HG02943 (cell line): ENCODE results near the gene IPO11.
"Not testable (repeated sequence)": the region's sequence is repeated elsewhere in the genome, so short reads cannot be mapped to it uniquely, and the experiment has no call there.

ENCODE experiments used
- ATAC-seq: cut with Tn5 transposase; IDR thresholded peaks from one replicate; pipeline ENCODE4 v1.9.1; 2021; ENCODE audit warnings: mild to moderate bottlenecking, low read depth, moderate library complexity; ENCODE audit not compliant: unreplicated experiment

IPO11 gene

DNA sequence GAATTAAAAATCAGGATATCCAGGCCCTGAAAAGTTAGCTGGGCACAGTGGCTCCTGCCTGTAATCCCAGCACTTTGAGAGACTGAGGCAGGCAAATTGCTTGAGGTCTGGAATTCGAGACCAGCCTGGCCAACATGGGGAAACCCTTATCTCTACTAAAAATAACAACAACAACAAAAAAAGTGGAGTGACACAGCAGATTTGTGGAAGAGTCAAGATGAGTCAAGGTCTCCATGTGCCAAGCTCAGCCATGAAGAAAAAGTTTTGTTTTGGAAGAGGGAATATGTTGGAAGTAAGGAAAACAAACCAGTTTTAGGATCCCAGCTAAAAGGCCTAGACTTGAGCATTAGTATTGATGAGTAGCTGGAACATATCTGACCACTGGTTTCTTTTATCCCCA, 180.8 kb downstream of the IPO11 start:
- ATAC-seq: no peak

DNA sequence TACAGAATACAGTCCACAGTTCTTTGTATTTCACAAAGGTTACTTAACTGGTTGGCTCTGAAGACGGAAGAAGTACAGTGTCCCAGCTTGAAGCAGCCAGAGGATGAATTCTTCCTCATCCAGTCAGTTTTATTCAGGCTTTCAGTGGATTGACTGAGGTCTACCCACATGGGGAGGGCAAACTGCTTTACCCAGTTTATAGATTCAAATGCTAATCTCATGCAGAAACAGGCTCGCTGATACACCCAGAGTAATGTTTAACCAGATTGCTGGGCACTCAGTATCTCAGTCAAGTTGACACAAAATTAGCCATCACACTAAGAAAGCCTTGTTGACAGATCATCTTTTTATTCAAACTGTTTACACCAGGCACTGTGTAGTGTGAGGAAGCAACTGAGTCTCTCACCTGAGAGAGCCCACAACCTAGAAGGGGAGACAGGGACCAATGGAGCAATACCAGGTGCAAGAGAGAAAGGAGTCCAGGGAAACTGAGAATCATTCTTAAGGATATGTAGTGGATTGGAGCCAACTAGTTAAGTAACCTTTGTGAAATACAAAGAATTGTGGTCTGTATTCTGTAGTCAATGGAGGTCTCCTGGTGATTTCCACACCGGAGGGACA, 181.9 kb downstream of the IPO11 start:
- no peak for ATAC-seq

DNA sequence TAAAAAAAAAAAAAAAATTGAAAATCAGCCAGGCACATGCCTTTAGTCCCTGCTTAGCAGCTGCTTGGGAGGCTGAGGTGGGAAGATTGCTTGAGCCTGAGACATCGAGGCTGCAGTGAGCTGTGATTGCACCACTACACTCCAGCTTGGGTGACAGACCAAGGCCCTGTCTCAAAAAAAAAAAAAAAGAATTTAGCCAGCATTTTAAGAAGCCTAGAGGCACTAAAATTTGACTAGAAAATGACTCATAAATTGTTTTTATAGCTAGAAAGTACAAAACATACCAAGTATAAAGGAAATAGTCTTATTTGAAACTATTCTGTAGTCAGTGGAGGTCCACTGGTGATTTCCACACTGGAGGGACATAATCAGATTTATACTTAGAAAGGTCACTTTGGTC, 183.5 kb downstream of the IPO11 start:
- ATAC-seq: no peak

DNA sequence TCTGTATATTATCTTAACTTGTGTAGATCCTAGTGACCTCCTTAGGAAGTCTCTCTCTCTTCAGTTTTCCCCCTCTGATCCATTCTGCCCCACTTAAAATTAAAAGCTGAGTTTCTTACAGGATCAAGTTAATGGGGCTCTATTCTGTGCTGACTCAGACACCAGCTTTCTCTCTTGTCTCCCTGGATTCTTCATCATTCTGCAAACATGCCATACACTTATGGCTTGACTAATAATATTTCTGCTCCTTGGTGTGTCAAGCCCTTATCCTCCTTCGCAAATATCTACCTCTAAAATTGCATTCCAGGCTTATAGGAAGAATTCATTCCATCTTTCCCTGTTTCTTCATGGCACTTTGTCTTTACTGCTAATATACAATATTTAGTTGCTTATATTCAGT, 184.1 kb downstream of the IPO11 start:
- no peak for ATAC-seq

DNA sequence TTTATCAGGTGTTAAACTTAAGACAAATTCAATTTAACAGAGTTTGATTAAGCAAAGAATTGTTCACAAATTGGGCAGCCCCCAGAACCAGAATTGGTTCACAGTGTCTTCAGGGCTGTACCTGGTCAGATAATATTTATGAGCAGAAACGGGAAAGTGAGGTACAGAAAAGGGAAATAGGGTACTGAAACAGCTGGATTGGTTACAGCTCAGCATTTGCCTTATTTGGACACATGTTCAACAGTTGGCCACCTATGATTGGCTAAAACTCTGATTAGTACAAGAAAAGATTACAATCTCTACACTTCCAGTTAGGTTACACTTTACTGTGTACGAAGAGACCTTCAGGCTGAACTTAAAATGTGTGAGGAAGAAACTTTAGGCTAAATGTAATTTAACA, 184.8 kb downstream of the IPO11 start:
- ATAC-seq: no peak

DNA sequence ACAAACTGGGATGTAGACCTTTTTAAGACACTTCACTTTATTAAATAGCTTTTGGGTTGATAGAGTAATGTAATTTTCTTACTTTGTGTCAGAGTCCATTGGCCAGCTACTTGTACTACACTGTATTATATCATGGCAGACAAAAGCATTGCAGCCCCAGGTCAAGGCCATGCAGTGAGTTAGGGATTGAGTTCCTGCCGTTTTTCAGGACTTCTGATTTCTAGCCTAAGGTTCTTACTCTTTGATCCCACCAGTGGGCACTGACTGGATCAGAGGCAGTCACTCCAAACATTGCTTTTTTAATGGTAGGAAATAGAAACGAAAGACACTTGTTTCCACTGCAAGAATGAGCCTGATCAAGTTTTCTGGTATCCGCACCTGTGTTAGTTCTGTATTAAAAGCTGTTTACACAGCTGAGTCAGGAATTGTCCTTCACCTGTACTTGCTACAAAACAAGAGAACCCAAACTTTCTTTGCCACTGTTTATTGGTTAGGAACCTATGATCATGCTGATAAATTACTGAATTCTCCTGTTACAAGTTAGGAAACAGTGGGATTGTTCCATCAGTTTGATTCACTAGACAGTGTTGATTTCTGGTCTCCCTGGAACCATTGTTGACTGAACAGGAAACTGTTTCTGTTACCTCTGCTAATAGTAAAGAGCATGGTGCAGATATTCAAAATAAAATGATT, 188.1 kb downstream of the IPO11 start:
- no peak for ATAC-seq

DNA sequence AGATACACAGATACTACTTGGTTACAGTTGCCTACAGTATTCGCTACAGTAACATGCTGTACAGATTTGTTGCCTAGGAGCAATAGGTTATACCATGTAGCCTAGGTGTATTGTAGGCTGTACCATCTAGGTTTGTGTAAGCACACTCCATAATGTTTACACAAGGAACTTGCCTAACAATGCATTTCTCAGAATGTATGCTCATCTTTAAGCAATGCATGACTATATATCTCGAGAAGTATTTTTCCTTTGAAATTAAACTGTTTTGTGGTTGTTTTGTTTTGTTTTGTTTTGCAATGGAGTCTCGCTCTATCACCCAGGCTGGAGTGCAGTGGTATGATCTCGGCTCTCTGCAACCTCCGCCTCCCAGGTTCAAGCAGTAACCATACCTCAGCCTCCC, 191.4 kb downstream of the IPO11 start:
- ATAC-seq: no peak

DNA sequence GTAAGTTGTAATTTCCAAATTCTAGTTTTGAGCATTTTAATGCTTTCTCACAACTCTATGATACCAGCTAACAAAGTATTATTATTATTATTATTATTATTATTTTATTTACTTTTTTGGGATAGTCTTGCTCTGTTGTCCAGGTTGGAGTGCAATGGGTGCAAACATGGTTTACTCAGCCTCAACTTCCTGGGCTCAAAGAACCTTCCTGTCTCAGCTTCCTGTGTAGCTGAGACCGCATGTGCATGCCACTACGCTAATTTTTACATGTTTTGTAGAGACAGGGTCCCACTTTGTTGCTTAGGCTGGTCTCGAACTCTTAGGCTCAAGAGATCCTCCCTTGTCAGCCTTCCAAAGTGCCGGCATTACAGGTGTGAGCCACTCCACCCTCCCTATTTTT, 193.1 kb downstream of the IPO11 start:
- ATAC-seq: no peak

DNA sequence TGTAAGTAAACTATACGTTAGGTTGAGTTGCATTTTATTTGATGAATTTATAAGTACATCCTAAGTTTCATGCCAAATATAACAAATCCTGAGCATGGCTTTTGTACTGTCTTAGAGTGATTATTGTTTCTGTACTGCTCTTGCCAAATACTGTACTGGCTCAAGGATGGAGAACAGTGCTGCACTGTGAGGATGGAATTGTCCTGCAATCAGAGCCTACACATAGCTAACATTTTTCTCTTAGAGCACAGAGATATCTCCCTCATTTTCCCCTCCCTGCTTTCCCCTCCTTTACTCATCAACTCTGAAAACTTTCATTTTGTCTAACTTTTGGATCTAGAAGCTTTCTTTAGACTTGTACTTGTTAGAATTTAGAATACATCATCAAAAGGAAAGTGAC, 194.3 kb downstream of the IPO11 start:
- no peak for ATAC-seq

DNA sequence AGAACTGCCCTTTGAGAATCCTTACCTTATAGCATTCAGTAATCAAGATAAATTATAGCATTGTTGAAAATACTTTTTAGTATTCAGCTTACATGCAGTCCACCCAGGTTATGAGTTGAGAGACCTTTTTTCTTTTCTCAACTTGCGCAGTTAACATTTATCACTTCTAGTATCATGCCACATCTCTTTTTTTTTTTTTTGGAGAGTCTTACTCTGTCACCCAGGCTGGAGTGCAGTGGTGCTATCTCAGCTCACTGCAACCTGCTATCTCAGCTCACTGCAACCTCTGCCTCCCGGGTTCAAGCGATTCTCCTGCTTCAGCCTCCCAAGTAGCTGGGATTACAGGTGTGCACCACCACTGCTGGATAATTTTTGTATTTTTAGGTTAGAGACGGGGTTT, 195.1 kb downstream of the IPO11 start:
- no peak for ATAC-seq

DNA sequence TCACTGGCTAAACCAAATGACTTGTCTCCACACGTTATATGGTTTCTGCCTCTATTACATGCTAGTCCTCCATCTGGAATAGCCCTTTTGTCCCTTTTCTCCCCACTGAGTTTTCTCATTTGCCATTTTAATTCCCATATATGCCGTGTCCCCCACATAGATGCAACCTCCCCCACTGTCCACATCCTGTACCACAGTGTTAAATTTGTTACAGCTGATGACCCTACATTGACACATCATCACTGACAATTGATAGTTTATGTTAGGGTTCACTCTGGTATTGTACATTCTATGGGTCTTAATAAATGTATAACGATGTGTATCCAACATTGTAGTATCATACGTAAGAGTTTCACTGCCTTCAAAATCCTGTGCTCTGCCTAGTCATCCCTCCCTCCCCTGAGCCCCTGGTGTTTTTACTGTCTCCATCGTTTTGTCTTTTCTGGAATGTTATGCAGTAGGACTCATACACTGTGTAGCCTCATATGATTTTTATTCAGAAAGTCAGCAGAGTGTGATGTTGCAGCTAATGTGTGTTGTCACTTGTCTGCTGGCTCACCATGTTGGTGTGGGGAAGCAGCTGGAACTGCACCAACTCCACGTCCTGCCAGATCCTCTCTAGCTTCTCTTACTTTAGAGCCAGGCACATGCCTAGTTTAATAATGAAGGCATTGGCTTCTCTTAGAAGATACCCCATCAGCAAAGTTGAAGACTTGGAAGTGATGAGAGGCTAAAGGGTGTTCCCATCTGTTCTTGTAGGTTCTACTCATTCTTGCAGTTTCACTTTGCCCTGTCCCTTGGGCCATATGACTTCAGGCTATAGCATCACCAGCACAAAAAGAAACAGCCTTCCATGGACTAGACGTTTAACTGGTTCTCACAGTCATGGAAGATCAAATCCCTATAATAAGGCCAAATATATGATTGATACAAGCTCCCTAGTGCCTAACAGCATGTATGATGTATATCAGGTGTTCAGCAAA, 196.3 kb downstream of the IPO11 start:
- no peak for ATAC-seq

DNA sequence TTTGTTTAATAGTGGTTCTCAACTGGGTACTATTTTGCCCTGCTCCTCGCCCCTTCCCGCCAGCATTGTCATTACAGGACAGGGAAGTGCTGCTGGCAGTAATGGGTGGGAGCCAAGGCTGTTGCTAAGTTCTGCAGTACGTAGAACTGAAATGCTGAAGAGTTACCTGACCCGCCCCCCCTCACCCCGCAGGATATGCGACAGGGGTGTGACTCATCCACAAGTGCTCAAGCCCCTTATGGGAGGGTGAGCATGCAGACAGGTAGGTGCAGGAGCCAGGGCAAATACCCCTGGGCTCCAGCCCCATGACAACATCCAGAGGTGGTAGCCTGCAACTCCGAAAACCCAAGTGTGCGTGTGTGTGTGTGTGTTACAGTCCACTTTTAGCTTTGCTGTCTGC, 201.8 kb downstream of the IPO11 start:
- ATAC-seq: no peak

DNA sequence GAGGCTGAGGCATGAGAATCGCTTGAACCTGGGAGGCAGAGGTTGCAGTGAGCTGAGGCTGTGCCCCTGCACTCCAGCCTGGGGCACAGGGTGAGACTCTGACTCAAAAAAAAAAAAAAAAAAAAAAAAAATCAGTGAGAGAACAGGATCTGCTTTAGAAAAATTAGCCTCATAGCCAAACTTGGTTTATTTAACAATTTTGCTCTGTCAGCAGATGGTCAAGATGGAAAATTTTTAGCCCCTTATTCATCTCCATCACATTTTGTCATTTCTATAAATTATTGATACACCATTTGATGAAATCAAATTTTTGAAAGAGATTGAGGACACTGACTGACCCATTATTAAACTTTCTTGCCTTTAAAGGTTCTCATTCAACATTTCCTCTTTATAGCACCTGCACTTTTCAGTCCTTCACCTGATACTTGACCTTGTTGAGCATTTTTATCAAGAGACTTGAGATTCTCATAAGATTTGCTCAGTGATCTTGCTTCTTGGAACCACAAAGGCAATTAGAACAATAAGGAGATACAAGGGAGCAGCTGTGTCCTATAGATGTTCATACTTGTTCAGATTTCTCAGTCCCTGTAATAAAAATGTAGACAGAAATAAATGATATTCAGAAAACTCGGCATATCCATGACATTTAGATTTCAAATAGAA, 204.2 kb downstream of the IPO11 start:
- ATAC-seq: no peak

DNA sequence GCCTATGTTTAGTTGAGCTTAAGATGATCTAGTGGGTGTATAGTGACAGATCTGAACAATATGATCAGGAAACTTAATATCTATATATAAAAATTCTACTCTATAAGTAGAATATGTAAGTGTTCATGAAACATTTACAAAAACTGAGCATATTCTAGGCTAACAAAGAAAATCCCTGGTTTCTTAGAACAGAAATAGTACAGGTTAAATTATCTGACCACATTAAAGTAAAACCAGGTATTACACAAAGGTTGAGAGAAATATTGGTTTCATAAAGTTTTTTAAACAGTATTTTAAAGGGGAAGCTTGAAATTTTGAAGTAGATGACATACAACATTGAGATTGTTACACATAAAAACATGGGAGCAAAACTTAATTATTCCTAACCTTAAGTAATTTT, 205.4 kb downstream of the IPO11 start:
- ATAC-seq: no peak

DNA sequence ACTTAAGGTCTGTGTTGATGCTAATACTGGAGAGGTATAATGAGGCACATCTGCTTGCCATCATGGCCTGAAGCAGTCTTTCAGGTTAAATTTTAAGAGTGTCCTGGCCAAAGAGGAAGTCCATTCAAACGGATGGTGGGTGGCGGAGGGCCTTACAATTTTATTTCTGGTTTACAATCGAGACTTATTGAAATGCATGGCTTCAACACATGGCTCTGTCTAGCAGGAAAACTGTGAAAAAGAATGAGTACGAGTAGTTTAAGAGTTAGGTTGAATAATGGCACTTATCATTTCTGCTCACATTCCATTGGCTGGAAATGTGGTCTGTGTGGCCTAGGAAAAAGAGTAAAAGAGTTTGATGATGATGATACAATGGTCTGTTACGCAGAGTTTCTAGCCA, 208.2 kb downstream of the IPO11 start:
- ATAC-seq: no peak

DNA sequence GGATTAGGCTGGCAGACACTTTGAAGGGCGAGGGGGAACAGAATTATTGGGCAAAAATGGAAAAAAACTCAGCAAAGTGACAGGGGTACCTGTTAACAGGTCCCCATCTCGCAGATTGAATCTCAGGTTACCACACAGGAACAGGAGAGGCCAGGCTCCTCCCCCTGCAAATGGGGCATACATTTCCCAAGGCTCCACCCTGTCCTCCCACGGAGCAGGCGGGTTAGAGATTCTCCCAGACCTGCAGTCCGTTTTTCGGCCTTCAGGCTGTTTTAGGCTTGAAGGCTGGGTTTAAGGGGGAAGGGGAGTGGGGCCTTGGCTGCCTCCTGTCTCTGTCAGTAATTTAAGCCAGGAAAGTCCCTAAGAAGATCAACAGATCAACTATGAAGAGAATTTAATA, 208.7 kb downstream of the IPO11 start:
- ATAC-seq: no peak

DNA sequence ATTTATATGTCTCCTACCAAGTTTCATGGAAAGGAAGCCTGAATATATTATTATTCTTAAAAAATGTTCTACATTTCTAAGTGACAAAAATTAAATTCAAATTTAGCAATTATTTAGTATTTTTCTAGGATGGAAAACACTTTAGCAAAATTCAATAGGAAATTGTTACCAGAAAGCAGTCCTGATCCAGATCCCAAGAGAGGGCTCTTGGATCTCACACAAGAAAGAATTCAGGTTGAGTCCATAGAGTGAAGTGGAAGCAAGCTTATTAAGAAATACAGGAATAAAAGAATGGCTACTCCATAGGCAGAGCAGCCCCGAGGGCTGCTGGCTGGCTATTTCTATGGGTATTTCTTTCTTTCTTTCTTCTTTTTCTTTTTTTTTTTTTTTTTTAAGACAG, 210.7 kb downstream of the IPO11 start:
- ATAC-seq: no peak

DNA sequence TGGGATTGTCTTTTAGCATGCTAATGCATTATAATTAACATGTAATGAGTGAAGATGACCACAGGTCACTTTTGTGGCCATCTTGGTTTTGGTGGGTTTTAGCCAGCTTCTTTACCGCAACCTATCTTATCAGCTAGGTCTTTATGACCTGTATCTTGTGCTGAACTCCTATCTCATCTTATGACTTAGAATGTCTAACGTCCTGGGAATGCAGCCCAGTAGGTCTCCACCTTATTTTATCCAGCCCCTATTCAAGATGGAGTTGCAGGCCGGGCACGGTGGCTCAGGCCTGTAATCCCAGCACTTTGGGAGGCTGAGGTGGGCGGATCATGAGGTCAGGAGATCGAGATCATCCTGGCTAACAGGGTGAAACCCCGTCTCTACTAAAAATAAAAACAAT, 211.9 kb downstream of the IPO11 start:
- ATAC-seq: not testable (repeated sequence)

DNA sequence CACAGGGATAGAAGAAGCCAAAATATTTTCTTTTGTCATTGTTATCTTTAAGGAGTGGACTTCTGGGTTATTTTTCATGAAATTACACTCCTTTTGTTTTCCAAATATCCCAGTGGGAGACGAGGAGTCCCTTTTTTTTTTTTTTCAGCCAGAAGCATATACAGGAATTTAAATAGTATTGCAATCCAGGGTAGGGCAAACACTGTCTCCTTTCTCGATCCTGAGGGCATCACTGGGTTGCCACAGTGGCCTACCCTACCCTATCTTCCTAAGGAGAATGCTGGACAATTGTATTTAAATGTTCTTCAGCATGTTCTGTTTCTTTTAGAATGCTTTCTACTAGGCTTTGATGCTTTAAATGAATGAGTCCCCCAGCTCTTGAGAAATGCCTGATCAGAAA, 214.0 kb downstream of the IPO11 start:
- ATAC-seq: no peak

DNA sequence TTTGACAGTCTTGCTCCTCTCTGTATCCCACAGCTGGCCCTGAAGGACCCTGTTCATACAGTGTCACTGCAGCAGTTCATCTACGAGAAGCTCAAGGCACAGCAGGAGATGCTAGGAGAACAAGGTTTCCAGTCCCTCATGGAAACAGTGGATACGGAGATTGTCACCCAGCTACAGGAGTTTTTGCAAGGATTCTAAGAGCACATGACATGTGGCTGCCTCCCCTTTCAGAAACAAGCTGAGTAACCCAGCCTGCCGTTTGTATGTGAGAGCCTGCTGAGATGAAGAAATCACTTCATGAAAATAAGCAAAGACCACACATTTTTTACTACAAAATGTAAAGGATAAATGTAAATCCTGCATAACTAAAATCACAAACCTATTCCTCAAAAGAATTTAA, 214.6 kb downstream of the IPO11 start:
- ATAC-seq: no peak

DNA sequence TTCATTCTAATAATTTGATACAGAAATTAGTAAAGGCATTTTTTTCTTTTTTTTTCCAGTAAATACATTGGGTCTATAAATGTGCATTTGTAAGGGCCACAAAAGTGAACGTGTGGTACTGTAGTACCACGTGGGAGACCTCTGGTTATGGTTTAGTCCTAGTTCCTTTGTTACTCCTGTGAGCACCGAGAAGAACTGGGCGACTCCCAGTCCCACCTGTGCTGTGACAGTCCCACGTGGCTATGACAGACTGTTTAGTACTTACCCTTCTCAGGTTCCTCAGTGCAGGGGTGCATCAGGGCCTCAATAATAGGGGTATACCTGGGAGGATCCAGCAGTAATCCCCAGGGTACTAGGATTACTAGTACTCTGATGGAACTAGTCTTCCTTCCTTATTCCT, 215.3 kb downstream of the IPO11 start:
- no peak for ATAC-seq
